LNCAP (cell line): Measurements from ENCODE around the gene NUDT6.

Experiments used
- CTCF ChIP-seq: fragments of 450-650 bp; IDR thresholded peaks from 2 replicates; pipeline ENCODE4 v1.5.1; 2017; ENCODE audit warnings: mild to moderate bottlenecking

NUDT6 gene

DNA sequence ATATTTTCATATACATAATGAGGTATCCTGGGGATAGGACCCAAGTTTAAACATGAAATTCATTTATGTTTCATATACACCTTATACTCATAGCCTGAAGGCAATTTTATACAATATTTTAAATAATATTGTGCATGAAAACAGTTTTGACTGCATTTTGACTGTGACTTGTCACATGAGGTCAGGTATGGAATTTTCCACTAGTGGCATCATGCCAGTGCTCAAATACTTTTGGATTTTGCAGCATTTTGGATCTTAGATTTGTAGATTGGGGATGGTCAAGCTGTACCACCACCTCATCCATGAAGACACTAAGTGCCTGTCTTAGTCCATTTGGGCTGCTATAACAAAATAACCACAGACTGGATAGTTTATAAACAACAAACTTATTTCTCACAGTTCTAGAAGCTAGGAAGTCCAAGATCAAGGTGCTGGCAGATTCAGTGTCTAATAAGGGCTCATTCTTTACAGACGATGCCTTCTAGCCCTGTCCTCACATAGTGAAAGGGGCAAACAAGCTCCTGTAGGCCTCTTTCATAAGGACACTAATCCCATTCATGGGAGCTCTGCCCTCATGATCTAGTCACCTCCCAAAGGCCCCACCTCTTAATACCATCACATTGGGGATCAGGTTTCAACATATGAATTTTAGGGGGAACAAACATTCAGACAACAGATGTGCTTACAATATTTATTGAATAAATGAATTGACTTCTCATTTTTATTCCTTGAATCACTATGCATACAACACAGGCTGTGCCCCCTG lies 9.4 kb downstream of the NUDT6 start:
- TF ChIP-seq CTCF: no peak

- no peak for TF ChIP-seq CTCF
These were observed 10.8 kb downstream of the NUDT6 start for GRCh38 chr4:122911588-122911987.

- TF ChIP-seq CTCF: no peak
These were observed 12.7 kb downstream of the NUDT6 start for GRCh38 chr4:122909683-122910082.

DNA sequence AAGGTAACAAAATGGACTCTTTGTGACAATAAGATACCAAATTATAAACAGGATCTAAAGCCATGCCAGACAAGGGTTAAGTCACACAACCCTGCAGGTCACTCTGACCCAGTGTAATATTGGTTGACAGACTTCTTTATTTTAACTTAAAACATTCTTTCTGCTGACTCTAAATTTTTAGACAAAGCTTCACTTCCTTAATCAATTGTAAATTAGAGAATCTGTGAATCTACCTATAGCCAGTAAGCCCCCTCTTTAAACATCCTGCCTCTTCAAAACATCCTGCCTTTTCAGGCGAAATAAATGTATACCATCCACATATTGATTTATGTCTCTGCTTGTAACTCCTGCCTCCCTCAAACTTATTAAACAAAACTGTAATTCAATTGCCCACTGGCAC lies 14.2 kb downstream of the NUDT6 start:
- TF ChIP-seq CTCF: no peak

DNA sequence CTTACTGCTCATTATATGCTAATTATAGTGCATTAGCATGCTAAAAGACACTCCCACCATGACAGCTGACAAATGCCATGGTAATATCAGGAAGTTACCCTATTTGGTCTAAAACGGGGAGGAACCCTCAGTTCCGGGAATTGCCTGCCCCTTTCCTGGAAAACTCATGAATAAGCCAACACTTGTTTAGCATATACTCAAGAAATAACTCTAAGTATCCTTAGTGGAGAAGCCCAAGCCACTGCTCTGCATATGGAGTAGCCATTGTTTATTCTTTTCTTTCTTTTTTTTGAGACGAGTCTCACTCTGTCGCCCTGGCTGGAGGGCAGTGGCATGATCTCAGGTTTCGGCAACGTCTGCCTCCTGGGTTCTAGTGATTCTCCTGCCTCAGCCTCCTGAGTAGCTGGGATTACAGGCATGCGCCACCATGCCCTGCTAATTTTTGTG lies 15.5 kb downstream of the NUDT6 start:
- TF ChIP-seq CTCF: no peak

GRCh38 chr4:122903766-122904288 lies 18.6 kb downstream of the NUDT6 start:
- no peak for TF ChIP-seq CTCF

GRCh38 chr4:122901247-122902010 lies 21.0 kb downstream of the NUDT6 start:
- TF ChIP-seq CTCF: no peak
